Muscle of leg (tissue), 11 donors: ENCODE measurements around the gene PTBP2. TPM values are rescaled to one million over a fixed set of nuclear protein-coding genes. Genes with fewer than 3 reads are reported as not detected.
"Not testable (repeated sequence)": the region's sequence is repeated elsewhere in the genome, so short reads cannot be mapped to it uniquely, and the experiment has no call there.

Experiments used
- DNase-seq: peaks from one replicate; pipeline ENCODE4 v3.0.0; 2013
- H3K27ac ChIP-seq: one replicate; pipeline ENCODE4 v1.5.1; 2013; ENCODE audit warnings: mild to moderate bottlenecking, low read length, control low read depth
- H3K27me3 ChIP-seq: one replicate; pipeline ENCODE4 v1.6.1; 2013; ENCODE audit warnings: low read length; ENCODE audit not compliant: control insufficient read depth, insufficient read depth
- H3K36me3 ChIP-seq: one replicate; pipeline ENCODE4 v1.6.1; 2013; ENCODE audit warnings: low read length; ENCODE audit not compliant: control insufficient read depth, insufficient read depth
- H3K4me1 ChIP-seq: one replicate; pipeline ENCODE4 v1.6.1; 2013; ENCODE audit warnings: low read length; ENCODE audit not compliant: control insufficient read depth, insufficient read depth
- H3K4me3 ChIP-seq: one replicate; pipeline ENCODE4 v1.5.1; 2013; ENCODE audit warnings: low read length, control low read depth
- H3K9me3 ChIP-seq: replicated peaks from 2 replicates; pipeline ENCODE4 v1.6.1; 2013; ENCODE audit warnings: low read depth, low read length; ENCODE audit not compliant: control insufficient read depth
- WGBS: methylation state at CpG from one replicate; pipeline ENCODE4 v1.1.5; 2013; ENCODE audit warnings: missing lambda C conversion rate; ENCODE audit not compliant: insufficient coverage; 5-methylcytosine and 5-hydroxymethylcytosine counted together
- polyA plus RNA-seq, 8 donors: library from polyadenylated mRNA; unstranded; fragments of 120-200 nt; gene quantifications; one replicate each; pipeline versions ENCODE4 v1.2.1 to v1.2.3, GENCODE V29; 2013; ENCODE audit warnings: inconsistent platforms in 1 of 8, low replicate concordance in 1 of 8; ENCODE audit not compliant: insufficient read length in 8 of 8, insufficient read depth in 1 of 8
- total RNA-seq: library from RNA; stranded (reverse); fragments of 120-200 nt; gene quantifications from one replicate; pipeline ENCODE4 v1.2.4, GENCODE V29; 2013

The PTBP2 gene
- total and polyA plus RNA-seq, 9 donors = 23.4 to 36.9 (median 28.8) TPM

DNA sequence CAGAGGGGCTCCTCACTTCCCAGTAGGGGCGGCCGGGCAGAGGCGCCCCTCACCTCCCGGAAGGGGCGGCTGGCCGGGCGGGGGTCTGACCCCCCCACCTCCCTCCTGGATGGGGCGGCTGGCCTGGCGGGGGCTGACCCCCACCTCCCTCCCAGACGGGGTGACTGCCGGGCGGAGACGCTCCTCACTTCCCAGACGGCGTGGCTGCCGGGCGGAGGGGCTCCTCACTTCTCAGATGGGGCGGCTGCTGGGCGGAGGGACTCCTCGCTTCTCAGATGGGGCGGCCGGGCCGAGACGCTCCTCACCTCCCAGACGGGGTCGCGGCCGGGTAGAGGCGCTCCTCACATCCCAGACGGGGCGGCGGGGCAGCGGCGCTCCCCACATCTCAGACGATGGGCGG, 41.0 kb downstream of the PTBP2 start:
- H3K27me3 ChIP-seq, H3K4me1 ChIP-seq, DNase-seq, H3K36me3 ChIP-seq, H3K9me3 ChIP-seq, H3K27ac ChIP-seq, H3K4me3 ChIP-seq: not testable (repeated sequence)
- 96% methylated on average over 16 of the region's 36 CpGs for WGBS

DNA sequence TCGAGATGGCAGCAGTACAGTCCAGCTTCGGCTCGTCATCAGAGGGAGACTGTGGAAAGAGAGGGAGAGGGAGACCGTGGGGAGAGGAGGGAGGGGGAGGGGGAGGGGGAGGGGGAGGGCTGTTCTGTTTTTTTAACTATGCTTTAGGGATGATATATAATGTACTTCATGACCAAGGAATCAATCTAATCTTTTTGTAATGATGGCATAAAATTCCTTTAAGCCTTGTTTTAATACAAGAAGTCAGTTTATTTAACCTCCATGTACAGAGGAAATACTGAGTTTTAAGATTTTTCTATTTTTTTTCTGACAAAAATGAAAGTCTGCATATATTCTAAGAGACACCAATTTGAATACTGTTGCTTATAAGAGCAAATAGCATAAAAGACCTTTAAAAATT, 41.9 kb downstream of the PTBP2 start:
- Histone ChIP-seq H3K9me3 (peaks cover 4% of the 10 kb centered on the region), H3K36me3 (peaks cover 4% of the 10 kb centered on the region), H3K27ac (no peak overlapping the region), H3K4me3 (no peak overlapping the region), H3K27me3 (no peaks in the 10 kb centered on the region), H3K4me1 (no peaks in the 10 kb centered on the region)
- WGBS = no CpG with 5 or more reads among the region's 4 CpGs
- no peak for DNase-seq

- Histone ChIP-seq H3K36me3 (peaks cover 4% of the 10 kb centered on the region), H3K27me3 (no peaks in the 10 kb centered on the region), H3K27ac (no peak overlapping the region)
These were observed 42.9 kb downstream of the PTBP2 start for GRCh38 chr1:96764469-96764868.

DNA sequence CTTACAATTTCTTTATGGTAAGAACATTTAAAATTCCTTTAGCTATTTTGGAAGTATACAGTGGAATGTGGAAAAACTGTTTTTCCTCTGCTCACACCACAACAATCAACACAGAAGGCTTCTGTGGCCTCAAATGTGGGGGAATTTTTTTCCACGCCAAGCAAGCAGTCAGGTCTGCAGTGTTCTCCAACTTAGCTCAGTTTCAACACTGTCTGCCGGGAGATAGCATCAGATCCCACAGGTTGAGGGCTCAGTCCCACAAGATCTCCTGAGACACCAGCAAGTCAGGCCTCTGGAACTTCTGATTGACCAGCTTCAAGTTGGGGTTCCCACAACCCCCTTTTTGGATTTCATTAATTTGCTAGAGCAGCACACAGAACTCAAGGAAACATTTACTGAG, 50.3 kb downstream of the PTBP2 start:
- H3K9me3 ChIP-seq = no peaks in the 10 kb centered on the region
- H3K36me3 ChIP-seq = peaks cover 20% of the 10 kb centered on the region
- H3K4me3 ChIP-seq = no peak overlapping the region
- 76% methylated on average over 2 of the region's 2 CpGs for WGBS
- peak; percentile 15 for DNase-seq
- H3K27ac ChIP-seq = no peak overlapping the region
- H3K27me3 ChIP-seq = no peaks in the 10 kb centered on the region
- H3K4me1 ChIP-seq = no peaks in the 10 kb centered on the region

More at GRCh38 chr1:96764469-96764868, 42.9 kb downstream of the PTBP2 start:
- Histone ChIP-seq H3K9me3 (peaks cover 4% of the 10 kb centered on the region), H3K4me3 (no peak overlapping the region), H3K4me1 (no peaks in the 10 kb centered on the region)
- peak; percentile 10 for DNase-seq

GRCh38 chr1:96772349-96772748, 50.8 kb downstream of the PTBP2 start:
- no peak for DNase-seq
- H3K9me3 ChIP-seq = no peaks in the 10 kb centered on the region
- H3K4me3 ChIP-seq = no peak overlapping the region
- no peak overlapping the region for H3K27ac ChIP-seq
- WGBS = 100% methylated on average over 1 of the region's 1 CpG
- H3K36me3 ChIP-seq = peaks cover 21% of the 10 kb centered on the region
- H3K27me3 ChIP-seq = no peaks in the 10 kb centered on the region
- no peaks in the 10 kb centered on the region for H3K4me1 ChIP-seq

- Histone ChIP-seq H3K27me3 (no peaks in the 10 kb centered on the region), H3K9me3 (no peaks in the 10 kb centered on the region), H3K4me3 (no peak overlapping the region), H3K36me3 (peaks cover 23% of the 10 kb centered on the region), H3K4me1 (no peaks in the 10 kb centered on the region), H3K27ac (no peak overlapping the region)
- 100% methylated on average over 2 of the region's 4 CpGs for WGBS
- DNase-seq = no peak
These were observed 51.4 kb downstream of the PTBP2 start for GRCh38 chr1:96772972-96773371.

GRCh38 chr1:96782206-96782605, 60.6 kb downstream of the PTBP2 start:
- DNase-seq = no peak
- peaks cover 22% of the 10 kb centered on the region for H3K36me3 ChIP-seq
- H3K4me3 ChIP-seq = no peak overlapping the region
- H3K27ac ChIP-seq = no peak overlapping the region
- H3K4me1 ChIP-seq = no peaks in the 10 kb centered on the region
- H3K27me3 ChIP-seq = no peaks in the 10 kb centered on the region
- no peaks in the 10 kb centered on the region for H3K9me3 ChIP-seq

GRCh38 chr1:96782856-96783255, 61.3 kb downstream of the PTBP2 start:
- Histone ChIP-seq H3K9me3 (no peaks in the 10 kb centered on the region), H3K27me3 (no peaks in the 10 kb centered on the region), H3K4me3 (no peak overlapping the region), H3K36me3 (peaks cover 20% of the 10 kb centered on the region), H3K4me1 (no peaks in the 10 kb centered on the region), H3K27ac (no peak overlapping the region)
- DNase-seq = no peak

GRCh38 chr1:96790599-96790998, 69.0 kb downstream of the PTBP2 start:
- WGBS = no CpG with 5 or more reads among the region's 2 CpGs
- no peak for DNase-seq
- peaks cover 11% of the 10 kb centered on the region for H3K36me3 ChIP-seq
- no peak overlapping the region for H3K4me3 ChIP-seq
- no peaks in the 10 kb centered on the region for H3K4me1 ChIP-seq
- H3K9me3 ChIP-seq = no peaks in the 10 kb centered on the region
- H3K27ac ChIP-seq = no peak overlapping the region
- H3K27me3 ChIP-seq = no peaks in the 10 kb centered on the region

- H3K27ac ChIP-seq = no peak overlapping the region
- H3K4me3 ChIP-seq = no peak overlapping the region
- WGBS = no CpG with 5 or more reads among the region's 4 CpGs
- no peak for DNase-seq
- H3K27me3 ChIP-seq = no peaks in the 10 kb centered on the region
- H3K4me1 ChIP-seq = no peaks in the 10 kb centered on the region
- H3K36me3 ChIP-seq = peaks cover 5% of the 10 kb centered on the region
- H3K9me3 ChIP-seq = no peaks in the 10 kb centered on the region
These were observed 70.6 kb downstream of the PTBP2 start for GRCh38 chr1:96792220-96792619.

- H3K9me3 ChIP-seq, H3K27ac ChIP-seq, H3K27me3 ChIP-seq, H3K36me3 ChIP-seq, H3K4me3 ChIP-seq, H3K4me1 ChIP-seq, DNase-seq: not testable (repeated sequence)
- no CpG with 5 or more reads among the region's 14 CpGs for WGBS
These were observed 80.1 kb downstream of the PTBP2 start for GRCh38 chr1:96801696-96802095.
